Vagina (tissue), 2 donors: ENCODE data around the gene TXLNA.

Source experiments
- CTCF ChIP-seq, 3 experiments: fragments of 450-650 bp in 2 of 3; fragments of 200-600 bp in 1 of 3; sonication (generic) in 1 of 3; IDR thresholded peaks; one replicate each; pipeline ENCODE4 v1.5.1; 2017 to 2019; ENCODE audit warnings: antibody characterized with exemption in 3 of 3, mild to moderate bottlenecking in 2 of 3, moderate library complexity in 2 of 3
- POLR2A ChIP-seq, 2 donors: fragments of 450-650 bp; IDR thresholded peaks; one replicate each; pipeline ENCODE4 v1.6.1; 2017; ENCODE audit warnings: antibody characterized with exemption in 2 of 2, mild to moderate bottlenecking in 2 of 2, moderate library complexity in 2 of 2

GRCh38 chr1:32151319-32151787 lies 28.1 kb upstream of the TXLNA start:
- TF ChIP-seq CTCF (IDR thresholded peaks at IDR 0.05) (no peak), POLR2A (IDR thresholded peaks at IDR 0.05) (no peak)
